Urothelium cell line (cell line): ENCODE results near the gene TIMM13.
"Not testable (repeated sequence)": the region's sequence is repeated elsewhere in the genome, so short reads cannot be mapped to it uniquely, and the experiment has no call there.

Experiments
- DNase-seq: peaks from one replicate; pipeline ENCODE4 v3.0.0; 2011; ENCODE audit warnings: low spot score, mixed read lengths
- FAIRE-seq: peaks from 2 replicates; lab custom pipeline; 2011; peaks lifted over from hg19 to GRCh38; lab: Jason Lieb, UNC

Gene TIMM13

GRCh38 chr19:2432131-2432848 is 4.9 kb upstream of the TIMM13 start:
- DNase-seq (no peak), FAIRE-seq (no peak)

DNA sequence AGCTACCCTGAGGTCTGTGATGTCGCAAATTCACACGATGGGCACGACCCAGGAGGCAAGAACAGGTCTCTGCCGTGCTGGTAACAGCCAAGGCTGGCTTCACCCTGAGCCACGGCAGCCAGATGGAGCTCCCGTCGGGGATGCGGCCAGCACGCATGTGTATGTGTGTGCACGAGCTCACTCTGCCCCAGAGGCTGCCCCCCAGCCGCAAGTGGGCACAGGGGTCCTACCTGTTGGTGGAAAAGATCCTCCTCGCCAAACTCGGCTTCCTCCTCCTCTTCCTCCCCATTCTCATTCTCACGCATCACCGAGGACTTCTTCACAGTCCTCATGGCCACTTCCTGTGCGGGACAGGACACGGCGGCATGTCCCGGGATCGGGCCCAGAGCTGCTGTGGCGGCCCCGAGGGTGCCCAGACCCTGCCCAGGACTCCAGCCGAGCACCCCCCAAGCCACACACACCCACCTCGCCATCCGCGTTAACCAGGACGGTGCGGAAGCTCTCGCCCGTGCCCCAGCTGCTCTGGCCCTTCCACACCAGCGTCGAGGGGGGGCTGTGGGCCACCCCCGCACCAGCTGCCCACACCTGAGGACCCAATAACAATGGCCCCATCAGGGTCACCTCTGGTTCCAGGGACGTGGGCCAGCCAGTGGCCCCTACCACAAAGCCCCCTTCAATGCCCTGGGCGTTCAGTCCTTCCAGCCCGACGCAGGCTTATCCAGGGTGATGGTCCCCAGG is 4.1 kb upstream of the TIMM13 start:
- no peak for FAIRE-seq
- no peak for DNase-seq

DNA sequence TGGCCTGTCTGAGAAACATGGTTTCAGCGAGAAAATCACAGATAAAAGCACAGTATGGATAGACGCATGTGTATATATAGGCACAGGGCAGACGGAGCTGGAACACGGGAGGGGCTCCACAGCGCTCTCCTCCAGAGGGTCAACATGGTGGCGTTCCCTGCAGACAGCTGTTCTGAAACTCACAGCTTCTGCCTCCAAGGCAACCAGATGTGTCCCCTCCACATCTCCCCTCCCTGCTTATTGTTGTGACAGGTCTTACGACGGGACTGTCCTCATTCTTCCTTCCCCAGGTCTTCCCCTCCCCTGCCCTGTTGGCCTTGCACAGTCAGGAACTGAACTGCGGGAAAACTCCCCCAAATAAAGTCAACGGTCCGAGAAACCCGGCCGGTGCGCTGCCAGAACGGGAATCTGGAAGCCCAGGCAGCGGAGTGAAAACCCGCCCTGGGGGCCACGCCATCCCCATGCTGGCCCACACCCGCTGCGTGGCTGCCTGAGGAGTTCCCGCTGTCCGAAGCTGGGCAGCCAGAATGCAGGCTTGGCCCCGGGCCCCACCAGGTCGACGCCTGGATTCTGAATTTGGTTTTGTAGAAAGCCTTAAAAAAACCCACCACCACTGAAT is 2.6 kb upstream of the TIMM13 start:
- no peak for DNase-seq
- FAIRE-seq = no peak

DNA sequence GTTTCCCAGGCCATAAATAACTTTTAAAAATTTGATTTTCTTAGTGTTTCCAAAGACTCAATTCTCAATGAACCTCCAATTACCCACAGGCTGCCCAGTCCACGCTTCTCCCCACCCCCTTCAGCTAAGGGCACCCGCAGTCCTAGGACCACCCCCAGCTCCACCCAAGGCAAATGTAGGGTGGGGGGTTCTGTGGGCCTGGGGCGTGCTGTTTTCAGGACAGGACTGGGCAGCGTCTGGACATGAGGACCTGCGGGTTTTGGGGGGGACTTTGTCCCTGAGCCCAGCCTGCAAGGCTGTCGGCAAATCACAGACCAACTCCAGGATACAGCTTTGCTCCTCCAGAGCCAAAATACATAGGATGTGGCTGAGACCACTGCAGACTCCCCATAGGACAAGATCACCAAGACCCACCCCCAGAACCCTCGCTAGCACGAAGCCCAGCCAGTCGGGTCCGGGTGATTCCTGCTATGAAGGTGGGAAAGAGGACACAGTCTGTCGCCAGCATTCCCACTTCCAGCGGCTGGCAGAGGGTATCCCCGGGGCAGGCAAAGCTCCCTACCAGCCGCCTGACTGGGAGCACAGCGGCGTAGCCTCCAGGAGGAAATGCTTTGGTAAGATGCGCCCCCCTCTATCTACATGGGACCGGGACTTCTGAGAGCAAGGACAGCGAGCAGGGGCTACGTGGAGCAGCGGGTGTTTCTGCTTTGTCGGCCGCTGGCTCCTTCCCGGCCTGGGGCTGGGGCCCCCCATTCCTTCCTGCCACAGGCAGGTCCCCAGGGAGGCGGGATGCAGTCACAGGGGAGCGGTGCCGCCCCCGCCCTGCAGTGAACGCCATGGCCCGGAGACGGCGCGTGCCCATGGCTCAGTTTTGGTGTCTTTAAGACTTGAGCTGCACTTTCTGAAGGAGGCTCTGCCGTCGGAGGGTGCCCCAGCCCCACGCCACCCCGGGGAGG is 1.6 kb upstream of the TIMM13 start:
- DNase-seq (no peak), FAIRE-seq (no peak)

DNA sequence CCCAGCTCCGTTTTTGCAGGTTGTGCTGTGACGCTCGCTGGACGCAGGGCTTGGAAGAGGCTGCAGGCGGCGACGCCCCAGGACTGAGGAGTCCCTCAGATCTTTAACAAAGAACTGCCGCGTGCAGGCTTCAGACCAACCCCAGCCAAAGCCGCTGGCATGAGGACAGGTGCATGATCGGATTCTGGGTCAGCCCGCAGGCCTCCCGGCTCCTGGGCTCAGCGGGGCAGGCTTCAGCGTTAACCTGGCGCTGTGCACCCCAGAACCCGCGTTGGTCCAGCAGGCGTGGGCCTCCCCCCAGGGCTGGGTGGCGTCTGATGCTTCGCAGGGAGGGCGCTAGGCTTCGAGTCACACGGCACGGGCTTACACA is 920 bp upstream of the TIMM13 start:
- FAIRE-seq = no peak

GRCh38 chr19:2426611-2427428 is 566 bp downstream of the TIMM13 start:
- DNase-seq (peak; percentile 45), FAIRE-seq (no peak)

More for the DNA sequence above, 920 bp upstream of the TIMM13 start:
- no peak for DNase-seq

DNA sequence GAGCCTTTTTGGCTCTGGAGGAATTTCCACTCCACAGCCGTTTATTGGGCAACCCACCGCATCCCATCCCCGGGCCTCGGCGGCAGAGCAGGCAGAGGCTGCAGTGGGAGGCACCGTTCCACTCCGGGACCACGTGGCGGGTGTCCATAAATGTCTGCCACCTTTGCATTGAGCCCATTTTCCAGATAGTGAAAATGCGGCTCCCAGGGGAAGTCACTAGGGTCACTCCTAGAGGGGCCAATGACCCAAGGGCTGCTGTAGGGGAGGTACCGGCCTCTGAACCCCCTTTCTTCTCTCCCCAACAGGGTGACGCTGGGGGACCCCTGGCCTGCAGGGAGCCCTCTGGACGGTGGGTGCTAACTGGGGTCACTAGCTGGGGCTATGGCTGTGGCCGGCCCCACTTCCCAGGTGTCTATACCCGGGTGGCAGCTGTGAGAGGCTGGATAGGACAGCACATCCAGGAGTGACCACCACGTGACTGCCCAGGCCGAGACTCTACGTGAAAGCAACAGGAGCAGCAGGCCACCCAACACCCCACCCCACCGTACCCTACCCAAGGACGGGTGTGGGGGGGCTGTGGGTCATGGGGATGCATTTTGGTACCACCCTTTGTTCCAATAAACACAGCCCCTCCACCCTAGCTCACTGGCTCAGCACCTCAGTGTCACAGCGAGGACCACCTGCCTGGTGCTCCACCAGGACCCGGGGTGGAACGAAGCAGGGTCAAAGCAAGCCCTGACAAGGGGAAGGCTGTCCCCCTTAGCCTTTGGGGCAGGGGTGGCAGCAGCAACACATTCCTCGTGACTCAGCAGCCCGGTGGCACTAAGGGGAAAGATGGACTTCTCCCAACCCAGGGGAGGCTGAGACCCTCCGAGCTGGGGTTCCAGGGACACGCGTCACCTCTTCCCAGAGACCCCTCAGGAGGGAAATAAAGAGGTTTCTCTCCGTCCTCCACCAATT is 1.5 kb downstream of the TIMM13 start:
- DNase-seq = no peak
- no peak for FAIRE-seq

DNA sequence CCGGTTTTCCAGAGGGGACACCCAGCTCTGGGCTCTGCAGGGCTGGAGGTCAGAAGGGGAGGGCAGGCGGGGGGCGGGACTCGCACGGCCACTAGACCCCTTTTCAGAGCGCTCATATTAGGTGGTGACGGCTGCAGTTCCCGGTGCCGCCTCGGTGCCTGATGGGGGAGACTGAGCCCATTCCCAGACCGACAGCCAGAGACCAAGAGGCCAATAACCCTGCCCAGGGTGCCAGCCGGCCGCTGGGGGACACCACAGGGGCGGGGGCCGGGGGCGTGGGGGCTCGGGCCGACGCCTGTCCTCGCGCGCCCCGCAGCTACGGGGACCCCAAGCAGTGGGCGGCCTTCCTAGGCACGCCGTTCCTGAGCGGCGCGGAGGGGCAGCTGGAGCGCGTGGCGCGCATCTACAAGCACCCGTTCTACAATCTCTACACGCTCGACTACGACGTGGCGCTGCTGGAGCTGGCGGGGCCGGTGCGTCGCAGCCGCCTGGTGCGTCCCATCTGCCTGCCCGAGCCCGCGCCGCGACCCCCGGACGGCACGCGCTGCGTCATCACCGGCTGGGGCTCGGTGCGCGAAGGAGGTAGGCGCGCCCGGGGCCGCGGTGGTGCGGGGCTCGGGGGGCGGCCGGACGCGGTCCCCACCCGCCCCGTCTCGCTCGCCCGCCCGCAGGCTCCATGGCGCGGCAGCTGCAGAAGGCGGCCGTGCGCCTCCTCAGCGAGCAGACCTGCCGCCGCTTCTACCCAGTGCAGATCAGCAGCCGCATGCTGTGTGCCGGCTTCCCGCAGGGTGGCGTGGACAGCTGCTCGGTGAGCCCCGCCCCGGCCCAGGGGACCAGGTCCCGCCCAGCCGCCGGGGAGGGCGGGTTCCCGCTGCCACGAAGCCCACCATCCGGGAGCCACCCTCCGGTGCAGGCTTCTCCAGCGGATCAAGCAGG is 2.4 kb downstream of the TIMM13 start:
- no peak for DNase-seq
- no peak for FAIRE-seq

- FAIRE-seq = no peak
- DNase-seq = no peak
Measured at GRCh38 chr19:2423915-2424685, 3.3 kb downstream of the TIMM13 start.

- DNase-seq (no peak), FAIRE-seq (no peak)
Measured at GRCh38 chr19:2423071-2423914, 4.1 kb downstream of the TIMM13 start.

- FAIRE-seq (no peak), DNase-seq (no peak)
Measured at GRCh38 chr19:2421581-2422306, 5.6 kb downstream of the TIMM13 start.

GRCh38 chr19:2420490-2420889 is 6.9 kb downstream of the TIMM13 start:
- DNase-seq (no peak), FAIRE-seq (no peak)

GRCh38 chr19:2419754-2420153 is 7.6 kb downstream of the TIMM13 start:
- FAIRE-seq = no peak
- no peak for DNase-seq

DNA sequence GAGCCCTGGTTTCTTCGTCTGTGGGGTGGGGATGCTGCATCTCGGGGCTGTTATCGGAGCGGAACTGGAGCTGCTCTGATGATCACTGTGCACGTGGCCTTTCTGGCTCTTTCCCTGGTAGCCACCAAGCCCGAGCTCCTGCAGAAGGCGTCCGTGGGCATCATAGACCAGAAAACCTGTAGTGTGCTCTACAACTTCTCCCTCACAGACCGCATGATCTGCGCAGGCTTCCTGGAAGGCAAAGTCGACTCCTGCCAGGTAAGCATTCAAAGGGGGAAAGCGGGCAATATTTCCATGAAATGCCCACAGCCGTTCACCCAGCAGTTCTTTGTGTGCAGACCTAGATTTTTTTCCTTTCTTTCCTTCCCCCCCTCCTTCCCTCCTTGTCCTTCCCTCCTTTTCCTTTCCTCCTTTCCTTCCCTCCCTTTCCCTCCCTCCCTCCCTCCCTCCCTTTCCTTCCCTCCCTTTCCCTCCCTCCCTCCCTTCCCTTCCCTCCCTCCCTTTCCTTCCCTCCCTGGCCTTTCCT is 9.4 kb downstream of the TIMM13 start:
- DNase-seq (no peak), FAIRE-seq (no peak)

GRCh38 chr19:2417436-2417835 is 9.9 kb downstream of the TIMM13 start:
- DNase-seq, FAIRE-seq: not testable (repeated sequence)
